HG03565 (cell line): ENCODE data around the gene ERAP2.
"Not testable (repeated sequence)": the region's sequence is repeated elsewhere in the genome, so short reads cannot be mapped to it uniquely, and the experiment has no call there.

Source experiments
- ATAC-seq: cut with Tn5 transposase; IDR thresholded peaks from one replicate; pipeline ENCODE4 v1.9.1; 2021; ENCODE audit warnings: mild to moderate bottlenecking, moderate library complexity; ENCODE audit not compliant: unreplicated experiment

Gene ERAP2, protein sequence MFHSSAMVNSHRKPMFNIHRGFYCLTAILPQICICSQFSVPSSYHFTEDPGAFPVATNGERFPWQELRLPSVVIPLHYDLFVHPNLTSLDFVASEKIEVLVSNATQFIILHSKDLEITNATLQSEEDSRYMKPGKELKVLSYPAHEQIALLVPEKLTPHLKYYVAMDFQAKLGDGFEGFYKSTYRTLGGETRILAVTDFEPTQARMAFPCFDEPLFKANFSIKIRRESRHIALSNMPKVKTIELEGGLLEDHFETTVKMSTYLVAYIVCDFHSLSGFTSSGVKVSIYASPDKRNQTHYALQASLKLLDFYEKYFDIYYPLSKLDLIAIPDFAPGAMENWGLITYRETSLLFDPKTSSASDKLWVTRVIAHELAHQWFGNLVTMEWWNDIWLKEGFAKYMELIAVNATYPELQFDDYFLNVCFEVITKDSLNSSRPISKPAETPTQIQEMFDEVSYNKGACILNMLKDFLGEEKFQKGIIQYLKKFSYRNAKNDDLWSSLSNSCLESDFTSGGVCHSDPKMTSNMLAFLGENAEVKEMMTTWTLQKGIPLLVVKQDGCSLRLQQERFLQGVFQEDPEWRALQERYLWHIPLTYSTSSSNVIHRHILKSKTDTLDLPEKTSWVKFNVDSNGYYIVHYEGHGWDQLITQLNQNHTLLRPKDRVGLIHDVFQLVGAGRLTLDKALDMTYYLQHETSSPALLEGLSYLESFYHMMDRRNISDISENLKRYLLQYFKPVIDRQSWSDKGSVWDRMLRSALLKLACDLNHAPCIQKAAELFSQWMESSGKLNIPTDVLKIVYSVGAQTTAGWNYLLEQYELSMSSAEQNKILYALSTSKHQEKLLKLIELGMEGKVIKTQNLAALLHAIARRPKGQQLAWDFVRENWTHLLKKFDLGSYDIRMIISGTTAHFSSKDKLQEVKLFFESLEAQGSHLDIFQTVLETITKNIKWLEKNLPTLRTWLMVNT

DNA sequence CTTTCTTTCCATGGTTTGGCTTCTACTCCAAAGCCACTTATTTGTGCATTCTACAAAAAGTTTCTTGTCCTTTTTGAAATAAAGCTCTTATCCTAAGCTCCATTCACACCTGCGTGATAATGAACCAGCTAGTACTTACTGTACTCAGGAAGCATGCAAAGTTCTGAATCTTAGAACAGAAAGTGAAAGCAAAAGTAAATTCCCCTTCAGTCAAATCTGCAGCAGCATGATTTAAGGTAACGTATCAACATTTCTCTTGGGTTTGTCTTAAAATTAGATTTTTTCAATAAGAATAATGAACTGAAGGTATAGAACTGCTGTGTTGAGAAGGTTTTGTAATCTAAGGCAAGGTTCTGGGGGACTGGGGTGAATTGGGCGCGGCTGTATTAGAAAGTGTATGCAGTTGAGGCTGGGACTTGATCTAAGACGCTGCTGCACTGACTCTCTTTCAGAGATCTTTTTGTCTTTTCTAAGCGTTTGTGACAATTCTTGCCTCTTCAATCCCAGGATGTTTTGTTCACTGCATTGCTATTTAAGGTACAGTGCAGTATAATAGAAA, at the start of gene ERAP2:
Gene ERAP2 (plus strand): TSS at position 209 of the 559 bp plus-strand sequence. CDS start 3,186 bp downstream, outside the sequence.
- ATAC-seq, result peak; percentile 62

DNA sequence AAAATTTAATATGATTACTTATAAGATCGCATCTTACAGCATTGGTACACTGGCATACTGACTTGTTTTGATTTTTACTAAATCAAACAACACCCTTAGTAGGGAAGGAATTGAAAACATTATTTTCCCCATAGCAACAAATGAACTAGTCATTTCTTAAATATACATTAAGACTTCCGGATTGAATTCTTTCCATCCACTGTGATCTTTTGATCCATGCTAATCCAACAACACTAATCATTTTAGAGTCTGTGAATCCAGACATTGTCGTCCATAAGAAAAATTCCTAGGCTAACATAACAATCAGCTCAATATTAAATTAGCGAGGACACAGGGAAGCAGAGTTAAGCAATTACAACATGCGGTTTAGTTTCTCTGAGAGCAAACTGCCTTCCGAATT, 47.0 kb upstream of the ERAP2 start:
- no peak for ATAC-seq

DNA sequence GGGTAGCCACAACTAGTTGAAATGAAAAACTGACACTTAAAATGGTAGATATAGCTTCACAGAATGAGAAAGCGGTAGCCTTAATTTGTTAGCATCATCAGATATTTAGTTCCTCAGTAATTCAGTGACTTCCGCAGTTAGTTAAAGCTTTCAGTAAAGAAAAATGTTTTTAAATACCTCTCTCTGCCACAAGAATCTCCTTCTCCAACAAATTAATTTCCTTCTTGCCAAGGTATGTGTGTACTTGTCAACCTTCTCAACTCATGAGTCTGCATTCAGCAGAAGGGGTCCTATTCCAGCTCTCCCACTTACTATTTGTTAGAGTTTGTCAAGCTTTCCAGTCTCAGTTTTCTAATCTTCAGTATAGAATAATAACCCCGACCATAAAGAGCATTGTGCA, 42.3 kb upstream of the ERAP2 start:
- no peak for ATAC-seq

- no peak for ATAC-seq
Observed at GRCh38 chr5:96835791-96836191, 40.5 kb upstream of the ERAP2 start.

GRCh38 chr5:96836817-96837216, 39.5 kb upstream of the ERAP2 start:
- no peak for ATAC-seq

DNA sequence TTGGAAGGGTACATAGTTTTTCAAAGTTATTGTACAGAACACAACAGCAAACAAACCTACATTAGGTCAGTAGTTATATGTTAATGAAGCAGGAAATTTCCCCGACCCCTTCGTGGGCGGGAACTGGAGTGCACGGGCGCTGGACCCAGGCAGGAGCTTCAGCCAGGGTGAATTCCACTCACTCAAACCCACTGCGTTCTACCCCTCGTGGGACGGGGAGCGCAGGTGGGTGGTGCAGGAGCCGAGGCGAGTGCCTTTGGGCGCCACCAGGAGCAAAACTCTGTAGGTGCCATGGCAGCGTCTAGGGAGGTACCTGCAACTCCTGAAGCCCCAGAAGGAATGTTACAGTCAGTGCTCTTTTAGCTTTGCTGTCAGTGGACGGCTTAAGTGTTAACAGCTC, 39.0 kb upstream of the ERAP2 start:
- ATAC-seq, result no peak

GRCh38 chr5:96838201-96839070, 37.9 kb upstream of the ERAP2 start:
- no peak for ATAC-seq

GRCh38 chr5:96839071-96839592, 37.2 kb upstream of the ERAP2 start:
- ATAC-seq, result no peak

GRCh38 chr5:96841931-96842330, 34.4 kb upstream of the ERAP2 start:
- ATAC-seq, result not testable (repeated sequence)

GRCh38 chr5:96843140-96843539, 33.2 kb upstream of the ERAP2 start:
- no peak for ATAC-seq

- ATAC-seq, result no peak
Observed at GRCh38 chr5:96844481-96844990, 31.8 kb upstream of the ERAP2 start.

- ATAC-seq, result no peak
Observed at GRCh38 chr5:96851312-96852062, 24.8 kb upstream of the ERAP2 start.

DNA sequence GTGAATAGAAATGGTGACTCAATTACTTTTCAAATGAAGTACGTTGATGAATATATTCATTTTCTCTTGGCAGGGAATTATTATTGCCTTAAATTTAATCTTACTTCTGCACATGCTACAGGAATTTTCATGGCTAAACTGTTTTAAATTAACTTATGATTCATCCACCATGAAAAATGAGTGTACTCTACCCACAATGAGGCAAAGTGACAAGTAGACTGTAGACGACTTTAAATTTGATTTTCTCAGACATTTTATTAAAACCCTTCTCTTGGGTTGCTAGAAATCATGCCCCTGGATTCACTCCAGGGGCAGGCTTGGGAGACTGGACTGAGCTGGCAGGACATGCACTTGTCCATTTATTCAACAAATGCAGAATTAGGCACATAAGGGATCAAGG, 23.5 kb upstream of the ERAP2 start:
- ATAC-seq, result no peak

DNA sequence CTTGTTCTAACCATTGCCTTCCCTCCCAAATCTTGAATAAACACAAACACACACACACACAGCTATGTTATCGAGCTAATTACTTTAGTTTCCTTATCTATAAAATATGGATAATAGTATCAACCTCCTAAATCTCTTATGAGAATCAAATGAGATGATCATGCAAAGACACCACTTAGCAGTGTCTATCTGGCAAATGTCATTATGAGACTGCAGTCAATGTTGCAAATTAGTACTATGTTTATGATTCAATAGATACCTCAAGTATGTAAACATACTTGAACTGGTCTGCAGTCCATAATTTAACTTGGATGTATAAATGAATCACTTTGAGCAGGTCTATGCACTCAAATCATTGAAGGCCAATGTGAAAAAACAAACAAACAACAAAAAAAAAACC, 22.2 kb upstream of the ERAP2 start:
- no peak for ATAC-seq

DNA sequence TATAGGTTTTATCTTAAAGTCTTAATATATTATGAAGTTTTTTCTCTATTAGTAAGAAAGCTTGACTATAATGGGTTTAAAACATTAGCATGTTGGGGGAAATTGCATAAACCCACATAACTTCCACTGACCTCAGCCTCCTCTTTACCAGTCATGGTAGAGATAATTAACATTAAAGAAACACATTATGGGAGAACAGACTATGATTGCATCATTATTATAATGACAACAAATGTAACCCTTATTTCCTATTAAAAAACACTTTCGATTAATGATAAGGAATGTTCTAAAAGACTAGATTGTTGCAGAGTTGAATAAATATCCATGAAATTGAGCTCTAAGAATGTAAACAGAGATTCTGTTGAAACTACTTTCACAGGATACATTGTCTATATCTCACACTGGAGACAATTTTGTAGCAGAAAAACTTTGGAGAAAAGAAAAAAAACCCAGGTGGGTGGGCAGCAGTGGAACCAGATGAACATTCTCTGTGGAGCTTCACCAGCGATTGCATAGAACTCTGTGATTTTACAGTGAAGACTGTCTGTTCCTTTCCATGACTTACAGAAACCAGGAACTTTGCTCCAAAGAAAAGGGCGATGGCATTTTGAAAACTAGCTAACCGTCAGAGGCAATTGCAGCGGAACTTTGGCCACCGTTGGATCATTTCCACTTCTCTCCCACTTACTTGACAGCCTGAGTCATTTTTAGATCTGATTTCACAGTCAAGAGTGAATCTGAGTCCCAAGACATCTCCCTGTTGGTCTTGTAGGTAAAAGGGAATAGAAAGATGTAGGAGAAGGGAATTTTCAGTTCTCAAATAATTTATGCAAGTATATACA, 21.0 kb upstream of the ERAP2 start:
- no peak for ATAC-seq

GRCh38 chr5:96856371-96856770, 19.9 kb upstream of the ERAP2 start:
- ATAC-seq, result no peak

DNA sequence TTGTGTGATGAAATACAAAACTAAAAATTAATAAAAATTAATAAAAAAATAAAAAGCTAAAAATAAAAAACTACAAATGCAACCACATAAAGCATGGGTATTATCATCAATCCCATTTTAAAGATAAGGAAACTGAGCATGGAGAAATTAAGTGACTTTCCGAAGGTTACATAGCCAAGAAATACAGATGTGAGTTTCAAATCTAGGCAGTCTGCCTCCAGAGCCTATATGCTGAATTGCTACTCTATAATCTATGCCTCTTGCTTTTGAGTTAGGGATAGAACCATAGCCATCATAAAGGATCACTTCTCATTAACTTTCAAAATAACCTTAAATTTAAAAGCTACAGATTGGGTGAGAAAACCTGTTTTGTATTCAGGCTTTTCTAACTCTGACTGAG, 18.8 kb upstream of the ERAP2 start:
- ATAC-seq, result no peak

GRCh38 chr5:96857924-96858323, 18.4 kb upstream of the ERAP2 start:
- no peak for ATAC-seq
